IPS-15b (cell line): ENCODE results near the gene FICD.
"Not testable (repeated sequence)": the region's sequence is repeated elsewhere in the genome, so short reads cannot be mapped to it uniquely, and the experiment has no call there.

Experiments
- H3K27me3 ChIP-seq: one replicate; pipeline ENCODE4 v1.6.1; 2013; ENCODE audit warnings: low read length; ENCODE audit not compliant: control insufficient read depth, insufficient read depth
- H3K36me3 ChIP-seq: one replicate; pipeline ENCODE4 v1.6.1; 2013; ENCODE audit warnings: low read length; ENCODE audit not compliant: control insufficient read depth, insufficient read depth
- H3K4me1 ChIP-seq: one replicate; pipeline ENCODE4 v1.6.1; 2013; ENCODE audit warnings: mild to moderate bottlenecking, low read length; ENCODE audit not compliant: control insufficient read depth, insufficient read depth
- H3K4me3 ChIP-seq: one replicate; pipeline ENCODE4 v1.5.1; 2013; ENCODE audit warnings: low read depth, low read length
- H3K9ac ChIP-seq: one replicate; pipeline ENCODE4 v1.6.1; 2013; ENCODE audit warnings: low read depth, mild to moderate bottlenecking, low read length
- H3K9me3 ChIP-seq: one replicate; pipeline ENCODE4 v1.6.1; 2013; ENCODE audit warnings: mild to moderate bottlenecking, low read length; ENCODE audit not compliant: control insufficient read depth, insufficient read depth

Gene FICD

GRCh38 chr12:108548954-108549521 lies 34.0 kb downstream of the FICD start:
- Histone ChIP-seq H3K4me1 (no peaks in the 10 kb centered on the region), H3K27me3 (no peaks in the 10 kb centered on the region), H3K9me3 (no peaks in the 10 kb centered on the region), H3K36me3 (peaks cover 31% of the 10 kb centered on the region), H3K4me3 (no peak overlapping the region), H3K9ac (no peak overlapping the region)

- Histone ChIP-seq H3K36me3 (peaks cover 10% of the 10 kb centered on the region), H3K9me3 (no peaks in the 10 kb centered on the region), H3K27me3 (no peaks in the 10 kb centered on the region), H3K4me3 (no peak overlapping the region), H3K9ac (no peak overlapping the region), H3K4me1 (no peaks in the 10 kb centered on the region)
These were observed 36.5 kb downstream of the FICD start for GRCh38 chr12:108551535-108551934.

- no peak overlapping the region for H3K9ac ChIP-seq
- H3K36me3 ChIP-seq: peaks cover 4% of the 10 kb centered on the region
- no peaks in the 10 kb centered on the region for H3K9me3 ChIP-seq
- H3K27me3 ChIP-seq: no peaks in the 10 kb centered on the region
- no peaks in the 10 kb centered on the region for H3K4me1 ChIP-seq
- no peak overlapping the region for H3K4me3 ChIP-seq
These were observed 38.7 kb downstream of the FICD start for GRCh38 chr12:108553799-108554198.

- not testable (repeated sequence) for H3K36me3 ChIP-seq
These were observed 40.3 kb downstream of the FICD start for GRCh38 chr12:108555383-108555782.

GRCh38 chr12:108559007-108559655 lies 44.1 kb downstream of the FICD start:
- Histone ChIP-seq H3K4me3 (peak overlapping the region; percentile 100), H3K36me3 (peaks cover 1% of the 10 kb centered on the region), H3K4me1 (peaks cover 4% of the 10 kb centered on the region), H3K27me3 (no peaks in the 10 kb centered on the region), H3K9ac (no peak overlapping the region), H3K9me3 (no peaks in the 10 kb centered on the region)

More at GRCh38 chr12:108555383-108555782, 40.3 kb downstream of the FICD start:
- H3K27me3 ChIP-seq, H3K9me3 ChIP-seq, H3K4me1 ChIP-seq, H3K4me3 ChIP-seq, H3K9ac ChIP-seq: not testable (repeated sequence)

GRCh38 chr12:108559748-108560147 lies 44.7 kb downstream of the FICD start:
- Histone ChIP-seq H3K4me1 (peaks cover 4% of the 10 kb centered on the region), H3K36me3 (peaks cover 8% of the 10 kb centered on the region)

GRCh38 chr12:108560321-108560721 lies 45.2 kb downstream of the FICD start:
- H3K9me3 ChIP-seq: no peaks in the 10 kb centered on the region
- no peaks in the 10 kb centered on the region for H3K27me3 ChIP-seq
- H3K4me1 ChIP-seq: peaks cover 4% of the 10 kb centered on the region
- peaks cover 12% of the 10 kb centered on the region for H3K36me3 ChIP-seq
- peak overlapping the region; percentile 100 for H3K4me3 ChIP-seq
- peak overlapping the region; percentile 93 for H3K9ac ChIP-seq

More at GRCh38 chr12:108559748-108560147, 44.7 kb downstream of the FICD start:
- peak overlapping the region; percentile 100 for H3K4me3 ChIP-seq
- H3K9ac ChIP-seq: no peak overlapping the region
- no peaks in the 10 kb centered on the region for H3K9me3 ChIP-seq
- H3K27me3 ChIP-seq: no peaks in the 10 kb centered on the region

- no peaks in the 10 kb centered on the region for H3K9me3 ChIP-seq
- H3K27me3 ChIP-seq: no peaks in the 10 kb centered on the region
- peak within 1 kb of the TSS; percentile 100 for H3K4me3 ChIP-seq
- peaks cover 15% of the 10 kb centered on the region for H3K36me3 ChIP-seq
- H3K9ac ChIP-seq: peak within 1 kb of the TSS; percentile 93
- H3K4me1 ChIP-seq: peaks cover 4% of the 10 kb centered on the region
These were observed 46.0 kb downstream of the FICD start, which contains the start of gene SART3 for GRCh38 chr12:108560752-108561719. Gene SART3 (minus strand): TSS chr12:108561173. CDS start chr12:108561154, 19 bp downstream.

- Histone ChIP-seq H3K27me3 (no peaks in the 10 kb centered on the region), H3K9me3 (no peaks in the 10 kb centered on the region), H3K4me3 (peak overlapping the region; percentile 100), H3K9ac (peak overlapping the region; percentile 93), H3K36me3 (peaks cover 22% of the 10 kb centered on the region), H3K4me1 (peaks cover 4% of the 10 kb centered on the region)
These were observed 46.8 kb downstream of the FICD start for GRCh38 chr12:108561852-108562347.

GRCh38 chr12:108562348-108563135 lies 47.5 kb downstream of the FICD start, which contains the start of gene ISCU:
Gene ISCU (plus strand): TSS chr12:108562596. CDS start chr12:108562623, 27 bp downstream.
- Histone ChIP-seq H3K4me3 (peak within 1 kb of the TSS; percentile 100), H3K36me3 (peaks cover 28% of the 10 kb centered on the region), H3K4me1 (peaks cover 4% of the 10 kb centered on the region), H3K9ac (peak within 1 kb of the TSS; percentile 93), H3K27me3 (no peaks in the 10 kb centered on the region), H3K9me3 (no peaks in the 10 kb centered on the region)
